OCI-LY3 (cell line): ENCODE data around the gene MFGE8.

Source experiments
- H2AFZ ChIP-seq: fragments of 200-600, 300-600 bp; shearing (Covaris generic); 2 replicates; pipeline ENCODE4 v1.6.0; 2014; ENCODE audit warnings: antibody characterized with exemption, low read depth, low read length
- H3K27ac ChIP-seq: fragments of 200-600, 300-600 bp; sonication (generic); 2 replicates; pipeline ENCODE4 v1.5.1; 2014; ENCODE audit warnings: mild to moderate bottlenecking, low read length, moderate library complexity, mixed read lengths
- H3K27me3 ChIP-seq: fragments of 200-600, 300-600 bp; sonication (generic); 2 replicates; pipeline ENCODE4 v1.6.1; 2014; ENCODE audit warnings: low read depth, low read length, mixed read lengths
- H3K36me3 ChIP-seq: fragments of 200-600, 300-600 bp; sonication (generic); replicated peaks from 2 replicates; pipeline ENCODE3; 2014; ENCODE audit warnings: low read depth, low read length, mixed read lengths
- H3K4me1 ChIP-seq: fragments of 300-600, 200-600 bp; sonication (generic); 2 replicates; pipeline ENCODE4 v1.6.1; 2014; ENCODE audit warnings: low read length, mixed read lengths
- H3K4me2 ChIP-seq: fragments of 200-600, 300-600 bp; sonication (generic); 2 replicates; pipeline ENCODE4 v1.6.1; 2014; ENCODE audit warnings: low read length, mixed read lengths
- H3K4me3 ChIP-seq: fragments of 300-600, 200-600 bp; sonication (generic); 2 replicates; pipeline ENCODE4 v1.5.1; 2014; ENCODE audit warnings: antibody characterized with exemption, mild to moderate bottlenecking, low read length, moderate library complexity
- H3K79me2 ChIP-seq: fragments of 300-600, 200-600 bp; shearing (Covaris generic); 2 replicates; pipeline ENCODE4 v1.6.1; 2014; ENCODE audit warnings: mild to moderate bottlenecking, low read length, mixed read lengths
- H3K9ac ChIP-seq: fragments of 300-600, 200-600 bp; shearing (Covaris generic); 2 replicates; pipeline ENCODE4 v1.6.0; 2014; ENCODE audit warnings: mild to moderate bottlenecking, low read length, moderate library complexity
- H3K9me3 ChIP-seq: fragments of 200-600, 300-600 bp; shearing (Covaris generic); 2 replicates; pipeline ENCODE4 v1.6.1; 2014; ENCODE audit warnings: low read length, mixed read lengths; ENCODE audit not compliant: insufficient read depth
- H4K20me1 ChIP-seq: fragments of 200-600, 300-600 bp; sonication (generic); 2 replicates; pipeline ENCODE4 v1.6.1; 2016; ENCODE audit warnings: low read length, mixed read lengths; ENCODE audit not compliant: insufficient read depth
- CTCF ChIP-seq: fragments of 200-600, 300-600 bp; sonication (generic); IDR thresholded peaks from 2 replicates; pipeline ENCODE4 v1.5.1; 2014; ENCODE audit warnings: antibody characterized with exemption, low read length, low read depth
- EZH2phosphoT487 ChIP-seq: fragments of 200-600 bp; shearing (Covaris generic); IDR thresholded peaks from 2 replicates; pipeline ENCODE4 v1.6.1; 2018; ENCODE audit warnings: antibody characterized with exemption, mixed run types, low read depth

The MFGE8 gene

GRCh38 chr15:88888719-88889118, 24.5 kb downstream of the MFGE8 start:
- Histone ChIP-seq H4K20me1 (no peaks in the 10 kb centered on the region), H3K36me3 (no peaks in the 10 kb centered on the region), H2AFZ (no peak overlapping the region), H3K27ac (no peak overlapping the region), H3K79me2 (no peaks in the 10 kb centered on the region), H3K9ac (no peak overlapping the region), H3K4me3 (no peak overlapping the region), H3K27me3 (no peaks in the 10 kb centered on the region), H3K4me1 (no peaks in the 10 kb centered on the region), H3K4me2 (no peak overlapping the region), H3K9me3 (no peaks in the 10 kb centered on the region)
- TF ChIP-seq EZH2phosphoT487, result no peak
- TF ChIP-seq CTCF, result no peak

GRCh38 chr15:88887068-88887580, 26.1 kb downstream of the MFGE8 start:
- Histone ChIP-seq H3K36me3 (no peaks in the 10 kb centered on the region), H3K27me3 (no peaks in the 10 kb centered on the region), H3K9ac (no peak overlapping the region), H4K20me1 (no peaks in the 10 kb centered on the region), H3K4me1 (no peaks in the 10 kb centered on the region), H3K79me2 (no peaks in the 10 kb centered on the region), H3K4me2 (no peak overlapping the region), H3K27ac (no peak overlapping the region), H2AFZ (no peak overlapping the region), H3K9me3 (no peaks in the 10 kb centered on the region), H3K4me3 (no peak overlapping the region)
- TF ChIP-seq EZH2phosphoT487, result no peak
- no peak for TF ChIP-seq CTCF

- no peaks in the 10 kb centered on the region for H3K9me3 ChIP-seq
- H3K27ac ChIP-seq, result no peak overlapping the region
- no peaks in the 10 kb centered on the region for H3K79me2 ChIP-seq
- H3K4me3 ChIP-seq, result no peak overlapping the region
- H3K4me1 ChIP-seq, result no peaks in the 10 kb centered on the region
- no peaks in the 10 kb centered on the region for H4K20me1 ChIP-seq
- no peak overlapping the region for H3K4me2 ChIP-seq
- H2AFZ ChIP-seq, result no peak overlapping the region
- H3K9ac ChIP-seq, result no peak overlapping the region
- H3K36me3 ChIP-seq, result no peaks in the 10 kb centered on the region
- H3K27me3 ChIP-seq, result no peaks in the 10 kb centered on the region
- TF ChIP-seq CTCF, result no peak
- TF ChIP-seq EZH2phosphoT487, result no peak
Measured at GRCh38 chr15:88882785-88883184, 30.4 kb downstream of the MFGE8 start.

GRCh38 chr15:88881775-88882174, 31.4 kb downstream of the MFGE8 start:
- Histone ChIP-seq H3K27ac (no peak overlapping the region), H3K36me3 (no peaks in the 10 kb centered on the region), H3K4me2 (no peak overlapping the region), H4K20me1 (no peaks in the 10 kb centered on the region), H3K4me3 (no peak overlapping the region), H2AFZ (no peak overlapping the region), H3K4me1 (no peaks in the 10 kb centered on the region), H3K79me2 (no peaks in the 10 kb centered on the region), H3K9me3 (no peaks in the 10 kb centered on the region), H3K27me3 (no peaks in the 10 kb centered on the region), H3K9ac (no peak overlapping the region)
- TF ChIP-seq EZH2phosphoT487 (no peak), CTCF (no peak)
